ENCODE results near the gene MLPH. TPM values are rescaled to one million over a fixed set of nuclear protein-coding genes. Genes with fewer than 3 reads are reported as not detected.

Gene MLPH
- total RNA-seq, 1 experiment from 2014 or later: 237 TPM

DNA sequence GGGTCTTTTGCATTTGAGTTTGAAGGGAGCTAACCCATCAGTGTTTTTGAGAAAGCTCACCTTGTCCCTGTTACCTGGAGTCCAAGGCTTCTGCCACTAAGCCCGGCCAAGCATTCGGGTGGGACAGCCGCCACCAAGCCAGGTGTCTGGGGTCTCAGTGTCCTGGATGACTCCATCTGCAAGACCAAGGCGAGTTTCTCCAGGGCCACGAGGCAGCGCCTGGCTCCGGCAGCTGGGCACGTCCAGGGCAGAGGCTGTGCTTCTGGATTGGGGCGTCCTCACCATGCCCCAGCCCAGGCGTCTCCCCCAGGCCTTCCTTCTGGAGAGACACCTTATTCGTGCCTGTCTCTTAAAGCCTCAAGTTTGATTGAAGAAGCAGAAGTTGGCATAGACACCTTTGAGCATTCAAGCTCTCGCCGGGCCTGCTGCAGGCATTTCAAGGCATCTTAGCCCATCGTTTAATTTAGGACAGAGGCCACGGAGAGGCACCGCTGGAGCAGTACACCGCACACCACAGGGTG, 24.9 kb downstream of the MLPH start:
- Histone ChIP-seq H3K4me3 (no peak overlapping the region), H4K20me1 (ENCODE audit: insufficient read depth) (peaks cover 13% of the 10 kb centered on the region), H3K4me2 (no peak overlapping the region), H3K27ac (0 out of 2 replicates have a peak overlapping the region, but pooled peaks have one; percentile 30), H3K27me3 (ENCODE audit: insufficient read depth, low read depth) (no peaks in the 10 kb centered on the region), H2AFZ (no peak overlapping the region), H3K36me3 (ENCODE audit: low read depth) (peaks cover 90% of the 10 kb centered on the region), H3K4me1 (replicated peaks; ENCODE audit: insufficient read depth) (no peaks in the 10 kb centered on the region), H3K9me2 (ENCODE audit: insufficient read depth) (0 out of 2 replicates have a peak, but pooled peaks cover 1% of the 10 kb centered on the region), H3F3A (ENCODE audit: insufficient read depth, low read depth) (peaks cover 46% of the 10 kb centered on the region), H3K79me2 (ENCODE audit: low read depth) (peaks cover 64% of the 10 kb centered on the region), H3K9me3 (ENCODE audit: insufficient read depth, low read depth) (no peaks in the 10 kb centered on the region)
- no peak for DNase-seq
- ChIA-PET POLR2A (ENCODE audit: unreplicated experiment) (no interaction called here), CTCF (interaction anchor here (0.5 to 2.1 kb wide), 13 partner anchors 11 to 238 kb away, joined by 3 to 43 read pairs (median 5); partner anchors contain the start of gene MLPH)
- intact Hi-C loops (cut with micrococcal nuclease; ENCODE audit: unreplicated experiment): loop anchor here (1.0 to 10.0 kb wide), 6 partner anchors 23 to 743 kb away; no protein-coding TSS in a partner anchor
- TF ChIP-seq CTCF (conservative IDR thresholded peaks at IDR 0.05) (no peak), EZH2 (IDR thresholded peaks at IDR 0.05; ENCODE audit: low read depth) (no peak)
- no TSS peak for BruUV-seq (replicated peaks)

DNA sequence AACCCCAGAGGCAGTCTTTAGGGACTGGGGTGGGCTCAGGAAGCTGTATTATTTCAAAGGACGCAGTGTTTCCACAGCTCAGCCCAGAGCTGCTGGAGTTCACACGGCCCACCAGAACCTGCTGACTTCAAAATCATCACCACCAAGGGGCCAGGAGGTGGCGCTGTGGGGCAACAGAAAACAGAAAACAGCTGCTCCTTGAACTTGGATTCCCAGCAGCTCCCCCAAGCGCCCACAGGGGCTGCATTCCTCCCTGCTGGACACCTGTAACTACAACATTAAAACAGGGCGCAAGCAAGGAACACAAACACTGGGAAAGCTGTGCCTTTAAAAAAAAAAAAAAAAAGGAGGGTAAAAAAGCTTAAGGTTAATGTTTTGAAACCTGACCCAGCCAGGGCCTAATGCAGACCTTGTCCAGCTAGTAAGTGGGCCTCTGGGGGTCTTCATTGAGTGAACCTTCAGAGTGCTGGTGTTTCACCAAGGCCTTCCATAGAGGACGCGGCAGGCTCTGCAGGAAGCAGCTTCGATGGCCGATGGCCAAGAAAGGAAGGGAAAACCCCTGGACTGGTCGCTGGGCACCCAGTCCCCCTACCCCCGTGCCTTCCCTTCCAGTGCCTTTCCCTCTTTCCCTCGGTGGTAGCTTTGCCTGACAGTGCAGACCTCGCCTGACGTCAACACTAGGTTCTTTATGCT, 25.9 kb downstream of the MLPH start:
- intact Hi-C loops (cut with micrococcal nuclease; ENCODE audit: unreplicated experiment): loop anchor here (1.0 to 10.0 kb wide), 8 partner anchors 24 to 742 kb away; no protein-coding TSS in a partner anchor
- ChIA-PET POLR2A (ENCODE audit: unreplicated experiment) (interaction anchor here (0.6 to 0.7 kb wide), 2 partner anchors 23 to 702 kb away, joined by 5 to 9 read pairs; no protein-coding TSS in a partner anchor), CTCF (interaction anchor here (0.5 to 2.1 kb wide), 23 partner anchors 12 to 425 kb away, joined by 3 to 43 read pairs (median 5); partner anchors contain the start of gene MLPH)
- Histone ChIP-seq H3K9me3 (ENCODE audit: insufficient read depth, low read depth) (no peaks in the 10 kb centered on the region), H3K27ac (no peak overlapping the region), H3K9me2 (ENCODE audit: insufficient read depth) (0 out of 2 replicates have a peak, but pooled peaks cover 6% of the 10 kb centered on the region), H3K27me3 (ENCODE audit: insufficient read depth, low read depth) (no peaks in the 10 kb centered on the region), H2AFZ (no peak overlapping the region), H3K36me3 (ENCODE audit: low read depth) (peaks cover 87% of the 10 kb centered on the region), H3F3A (ENCODE audit: insufficient read depth, low read depth) (peaks cover 37% of the 10 kb centered on the region), H3K4me1 (replicated peaks; ENCODE audit: insufficient read depth) (no peaks in the 10 kb centered on the region), H3K4me3 (no peak overlapping the region), H4K20me1 (ENCODE audit: insufficient read depth) (peaks cover 13% of the 10 kb centered on the region), H3K79me2 (ENCODE audit: low read depth) (peaks cover 54% of the 10 kb centered on the region), H3K4me2 (no peak overlapping the region)
- peak; percentile 80 to 91 for DNase-seq
- no TSS peak for BruUV-seq (replicated peaks)
- TF ChIP-seq EZH2 (IDR thresholded peaks at IDR 0.05; ENCODE audit: low read depth) (no peak), CTCF (conservative IDR thresholded peaks at IDR 0.05) (peak; percentile 99)

- Histone ChIP-seq H3K4me2 (no peak overlapping the region), H3K36me3 (ENCODE audit: low read depth) (peaks cover 87% of the 10 kb centered on the region), H2AFZ (no peak overlapping the region), H3K4me1 (replicated peaks; ENCODE audit: insufficient read depth) (no peaks in the 10 kb centered on the region), H3K4me3 (no peak overlapping the region), H3K27ac (no peak overlapping the region), H3K9me2 (ENCODE audit: insufficient read depth) (0 out of 2 replicates have a peak, but pooled peaks cover 6% of the 10 kb centered on the region), H3K27me3 (ENCODE audit: insufficient read depth, low read depth) (no peaks in the 10 kb centered on the region), H3K9me3 (ENCODE audit: insufficient read depth, low read depth) (no peaks in the 10 kb centered on the region), H3F3A (ENCODE audit: insufficient read depth, low read depth) (peaks cover 35% of the 10 kb centered on the region; the same call in 1 of the 2 replicates), H4K20me1 (ENCODE audit: insufficient read depth) (peaks cover 13% of the 10 kb centered on the region), H3K79me2 (ENCODE audit: low read depth) (peaks cover 47% of the 10 kb centered on the region)
- CTCF ChIA-PET: interaction anchor here (0.6 to 2.1 kb wide), 3 partner anchors 40 to 203 kb away, joined by 3 to 43 read pairs (median 3); no protein-coding TSS in a partner anchor
- POLR2A ChIA-PET (ENCODE audit: unreplicated experiment): no interaction called here
- BruUV-seq (replicated peaks): no TSS peak
- no peak for DNase-seq
- TF ChIP-seq CTCF (conservative IDR thresholded peaks at IDR 0.05) (no peak), EZH2 (IDR thresholded peaks at IDR 0.05; ENCODE audit: low read depth) (no peak)
- intact Hi-C loops (cut with micrococcal nuclease; ENCODE audit: unreplicated experiment): loop anchor here (1.0 to 10.0 kb wide), 4 partner anchors 149 to 741 kb away; no protein-coding TSS in a partner anchor
Observed at GRCh38 chr2:237513693-237514092, 26.6 kb downstream of the MLPH start.

Data from PC-9 (cell line).